Measurements from ENCODE around the gene PITPNC1.

DNA sequence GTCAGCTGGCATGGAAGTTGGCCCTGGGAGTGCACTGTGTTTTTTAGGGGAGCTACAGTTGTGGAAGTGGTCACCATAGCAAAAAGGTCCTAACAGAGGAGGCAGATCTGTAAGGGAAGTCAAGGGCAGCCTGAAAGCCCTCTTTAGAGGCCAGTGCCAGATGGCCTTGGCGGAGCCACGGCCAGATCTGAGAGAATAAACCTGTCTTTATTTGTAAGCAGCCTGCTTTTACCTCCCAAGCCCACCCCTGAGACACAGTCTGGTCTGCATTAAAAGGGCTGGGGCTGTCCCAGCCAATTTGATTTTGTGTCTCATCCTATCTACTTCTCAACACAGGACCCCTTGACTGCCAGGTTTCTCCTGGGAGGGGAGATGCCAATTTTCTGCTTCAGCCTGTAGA is 289.6 kb downstream of the PITPNC1 start:
- TF ChIP-seq, protein P1, sequence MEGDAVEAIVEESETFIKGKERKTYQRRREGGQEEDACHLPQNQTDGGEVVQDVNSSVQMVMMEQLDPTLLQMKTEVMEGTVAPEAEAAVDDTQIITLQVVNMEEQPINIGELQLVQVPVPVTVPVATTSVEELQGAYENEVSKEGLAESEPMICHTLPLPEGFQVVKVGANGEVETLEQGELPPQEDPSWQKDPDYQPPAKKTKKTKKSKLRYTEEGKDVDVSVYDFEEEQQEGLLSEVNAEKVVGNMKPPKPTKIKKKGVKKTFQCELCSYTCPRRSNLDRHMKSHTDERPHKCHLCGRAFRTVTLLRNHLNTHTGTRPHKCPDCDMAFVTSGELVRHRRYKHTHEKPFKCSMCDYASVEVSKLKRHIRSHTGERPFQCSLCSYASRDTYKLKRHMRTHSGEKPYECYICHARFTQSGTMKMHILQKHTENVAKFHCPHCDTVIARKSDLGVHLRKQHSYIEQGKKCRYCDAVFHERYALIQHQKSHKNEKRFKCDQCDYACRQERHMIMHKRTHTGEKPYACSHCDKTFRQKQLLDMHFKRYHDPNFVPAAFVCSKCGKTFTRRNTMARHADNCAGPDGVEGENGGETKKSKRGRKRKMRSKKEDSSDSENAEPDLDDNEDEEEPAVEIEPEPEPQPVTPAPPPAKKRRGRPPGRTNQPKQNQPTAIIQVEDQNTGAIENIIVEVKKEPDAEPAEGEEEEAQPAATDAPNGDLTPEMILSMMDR (IDR thresholded peaks at IDR 0.05; ENCODE audit: extremely low read depth in 1 of 2, insufficient read depth in 1 of 2, low read depth in 1 of 2, low read length in 2 of 2) = no peak
- TF ChIP-seq POLR2A (IDR thresholded peaks at IDR 0.05; ENCODE audit: low read depth, low read length) (no peak), POLR2AphosphoS5 (IDR thresholded peaks at IDR 0.05; ENCODE audit: insufficient read depth, low read depth, low read length) (no peak), JUN (IDR thresholded peaks at IDR 0.05; ENCODE audit: borderline replicate concordance, insufficient read depth, insufficient read length, low read depth) (no peak)

All from endothelial cell of umbilical vein (primary cell).